ENCODE data around the gene NAPB. TPM values are rescaled to one million over a fixed set of nuclear protein-coding genes. Genes with fewer than 3 reads are reported as not detected.

Gene NAPB
- total RNA-seq, 1 donor from 2014 or later: 13.1 TPM

GRCh38 chr20:23455639-23456038 is 34.4 kb upstream of the NAPB start:
- no peak overlapping the region for H3K9ac ChIP-seq (ENCODE audit: low read length)
- H3K9me3 ChIP-seq (ENCODE audit: insufficient read depth, low read depth, low read length): no peaks in the 10 kb centered on the region
- H3K27me3 ChIP-seq (ENCODE audit: insufficient read depth, low read length): no peaks in the 10 kb centered on the region
- no peaks in the 10 kb centered on the region for H3K36me3 Mint-ChIP-seq (ENCODE audit: low read depth, unreplicated experiment)
- no peak for DNase-seq (ENCODE audit: low read depth)
- no peak overlapping the region for H2AFZ ChIP-seq (ENCODE audit: low read depth, low read length)
- H3K4me2 ChIP-seq (ENCODE audit: low read length): no peak overlapping the region
- no peak overlapping the region for H3K4me3 Mint-ChIP-seq (ENCODE audit: unreplicated experiment)
- H3K27ac ChIP-seq (ENCODE audit: low read depth, low read length): no peak overlapping the region
- no peaks in the 10 kb centered on the region for H3K36me3 ChIP-seq (ENCODE audit: insufficient read depth, low read length)
- no peak overlapping the region for H3K27ac Mint-ChIP-seq (ENCODE audit: unreplicated experiment)
- H4K20me1 ChIP-seq (ENCODE audit: insufficient read depth, low read length): no peaks in the 10 kb centered on the region
- H3K27me3 Mint-ChIP-seq (ENCODE audit: low read depth, unreplicated experiment): peaks cover 4% of the 10 kb centered on the region
- no peaks in the 10 kb centered on the region for H3K79me2 ChIP-seq (ENCODE audit: insufficient read depth, low read length)
- TF ChIP-seq CTCF (IDR thresholded peaks at IDR 0.05; ENCODE audit: insufficient read depth, low read depth, low read length) (no peak), EZH2 (IDR thresholded peaks at IDR 0.05; ENCODE audit: insufficient read depth, low read length) (no peak)
- H3K4me1 Mint-ChIP-seq (ENCODE audit: low read depth, unreplicated experiment): no peaks in the 10 kb centered on the region
- FAIRE-seq: no peak
- H3K4me3 ChIP-seq (ENCODE audit: insufficient read depth, low read depth, low read length): no peak overlapping the region
- no peaks in the 10 kb centered on the region for H3K4me1 ChIP-seq (ENCODE audit: insufficient read depth, low read length)
- peaks cover 4% of the 10 kb centered on the region for H3K9me3 Mint-ChIP-seq (ENCODE audit: unreplicated experiment)

DNA sequence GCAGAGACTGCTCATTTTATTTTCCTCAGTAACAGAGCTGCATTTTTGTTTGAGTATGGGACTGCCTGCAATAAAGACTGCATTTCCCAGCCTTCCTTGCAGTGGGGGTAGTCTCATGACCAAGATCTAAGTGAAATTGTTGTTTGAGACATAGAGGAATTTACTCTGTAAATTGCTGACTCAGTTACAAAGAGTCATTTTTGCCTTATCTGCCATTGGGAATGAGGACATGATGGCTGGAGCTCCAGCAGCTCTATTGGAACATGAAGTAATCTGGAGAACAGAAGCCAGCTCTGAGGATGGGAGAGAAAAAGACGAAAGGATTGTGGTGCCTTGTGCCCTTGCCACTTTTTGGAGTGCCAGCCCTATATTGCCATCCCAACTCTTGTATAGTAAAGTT is 33.5 kb upstream of the NAPB start:
- Mint-ChIP-seq H3K27ac (ENCODE audit: unreplicated experiment) (no peak overlapping the region), H3K4me1 (ENCODE audit: low read depth, unreplicated experiment) (no peaks in the 10 kb centered on the region), H3K27me3 (ENCODE audit: low read depth, unreplicated experiment) (peaks cover 4% of the 10 kb centered on the region), H3K9me3 (ENCODE audit: unreplicated experiment) (peaks cover 4% of the 10 kb centered on the region), H3K36me3 (ENCODE audit: low read depth, unreplicated experiment) (no peaks in the 10 kb centered on the region), H3K4me3 (ENCODE audit: unreplicated experiment) (no peak overlapping the region)
- Histone ChIP-seq H3K4me2 (ENCODE audit: low read length) (no peak overlapping the region), H3K36me3 (ENCODE audit: insufficient read depth, low read length) (no peaks in the 10 kb centered on the region), H3K27me3 (ENCODE audit: insufficient read depth, low read length) (no peaks in the 10 kb centered on the region), H2AFZ (ENCODE audit: low read depth, low read length) (no peak overlapping the region), H3K9ac (ENCODE audit: low read length) (no peak overlapping the region), H3K4me1 (ENCODE audit: insufficient read depth, low read length) (no peaks in the 10 kb centered on the region), H3K9me3 (ENCODE audit: insufficient read depth, low read depth, low read length) (no peaks in the 10 kb centered on the region), H3K79me2 (ENCODE audit: insufficient read depth, low read length) (no peaks in the 10 kb centered on the region), H3K27ac (ENCODE audit: low read depth, low read length) (no peak overlapping the region), H3K4me3 (ENCODE audit: insufficient read depth, low read depth, low read length) (no peak overlapping the region), H4K20me1 (ENCODE audit: insufficient read depth, low read length) (no peaks in the 10 kb centered on the region)
- FAIRE-seq (no peak), DNase-seq (ENCODE audit: low read depth) (no peak)
- TF ChIP-seq EZH2 (IDR thresholded peaks at IDR 0.05; ENCODE audit: insufficient read depth, low read length) (no peak), CTCF (IDR thresholded peaks at IDR 0.05; ENCODE audit: insufficient read depth, low read depth, low read length) (no peak)

DNA sequence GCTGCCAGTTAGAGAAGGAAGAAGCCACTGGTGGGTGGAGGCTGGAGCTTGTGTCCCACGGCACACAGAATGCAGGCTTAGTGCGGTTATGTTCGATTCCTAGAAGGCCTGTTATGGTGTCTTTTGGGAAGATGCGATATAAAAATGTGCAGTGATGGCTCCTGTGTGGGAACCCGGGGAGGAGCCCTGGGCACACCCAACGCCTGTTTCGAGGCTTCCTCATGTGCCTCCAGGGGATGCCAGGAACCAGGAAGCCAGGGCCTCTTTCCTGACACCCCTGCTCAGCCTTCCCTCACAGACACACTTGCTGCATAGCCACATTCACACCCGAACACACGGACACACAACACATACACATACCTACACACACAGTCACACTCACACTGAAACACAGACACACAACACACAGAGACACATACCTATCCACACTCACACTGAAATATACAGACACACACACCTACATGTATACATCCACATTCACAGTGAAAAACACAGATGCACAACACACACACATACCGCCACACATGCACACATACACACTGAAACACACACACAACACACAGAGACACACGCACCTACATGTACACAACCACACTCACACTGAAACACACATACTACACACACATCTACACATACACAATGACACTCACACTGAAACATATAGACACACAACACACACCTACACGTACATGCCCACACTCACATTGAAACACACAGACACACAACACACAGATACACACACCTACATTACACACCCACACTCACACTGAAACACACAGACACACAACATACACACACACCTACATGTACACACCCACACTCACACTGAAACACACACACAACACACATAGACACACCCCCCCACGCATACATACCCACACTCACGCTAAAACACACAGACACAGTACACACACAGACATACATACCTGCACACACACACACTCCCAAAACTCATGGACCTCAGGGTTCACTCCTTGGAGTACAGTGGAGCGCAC is 32.6 kb upstream of the NAPB start:
- no peaks in the 10 kb centered on the region for H3K36me3 Mint-ChIP-seq (ENCODE audit: low read depth, unreplicated experiment)
- FAIRE-seq (peak; percentile 43), DNase-seq (ENCODE audit: low read depth) (no peak)
- no peak overlapping the region for H3K27ac Mint-ChIP-seq (ENCODE audit: unreplicated experiment)
- Histone ChIP-seq H3K4me3 (ENCODE audit: insufficient read depth, low read depth, low read length) (no peak overlapping the region), H3K79me2 (ENCODE audit: insufficient read depth, low read length) (no peaks in the 10 kb centered on the region), H3K4me2 (ENCODE audit: low read length) (no peak overlapping the region), H3K4me1 (ENCODE audit: insufficient read depth, low read length) (no peaks in the 10 kb centered on the region), H3K9me3 (ENCODE audit: insufficient read depth, low read depth, low read length) (no peaks in the 10 kb centered on the region), H4K20me1 (ENCODE audit: insufficient read depth, low read length) (no peaks in the 10 kb centered on the region), H3K27ac (ENCODE audit: low read depth, low read length) (no peak overlapping the region), H2AFZ (ENCODE audit: low read depth, low read length) (no peak overlapping the region), H3K27me3 (ENCODE audit: insufficient read depth, low read length) (no peaks in the 10 kb centered on the region), H3K9ac (ENCODE audit: low read length) (no peak overlapping the region), H3K36me3 (ENCODE audit: insufficient read depth, low read length) (no peaks in the 10 kb centered on the region)
- H3K4me3 Mint-ChIP-seq (ENCODE audit: unreplicated experiment): no peak overlapping the region
- peaks cover 4% of the 10 kb centered on the region for H3K9me3 Mint-ChIP-seq (ENCODE audit: unreplicated experiment)
- TF ChIP-seq EZH2 (IDR thresholded peaks at IDR 0.05; ENCODE audit: insufficient read depth, low read length): no peak
- no peak for TF ChIP-seq CTCF (IDR thresholded peaks at IDR 0.05; ENCODE audit: insufficient read depth, low read depth, low read length)
- peaks cover 4% of the 10 kb centered on the region for H3K27me3 Mint-ChIP-seq (ENCODE audit: low read depth, unreplicated experiment)
- H3K4me1 Mint-ChIP-seq (ENCODE audit: low read depth, unreplicated experiment): no peaks in the 10 kb centered on the region

Data from astrocyte (in vitro differentiated cells and primary cell).